Measurements from ENCODE around the gene LIFR. TPM values are rescaled to one million over a fixed set of nuclear protein-coding genes. Genes with fewer than 3 reads are reported as not detected.

Gene LIFR
- polyA plus RNA-seq, 1 donor (not counting 4 experiments of a cell fraction or from before 2014, with no cell fraction given): 1.1 TPM

DNA sequence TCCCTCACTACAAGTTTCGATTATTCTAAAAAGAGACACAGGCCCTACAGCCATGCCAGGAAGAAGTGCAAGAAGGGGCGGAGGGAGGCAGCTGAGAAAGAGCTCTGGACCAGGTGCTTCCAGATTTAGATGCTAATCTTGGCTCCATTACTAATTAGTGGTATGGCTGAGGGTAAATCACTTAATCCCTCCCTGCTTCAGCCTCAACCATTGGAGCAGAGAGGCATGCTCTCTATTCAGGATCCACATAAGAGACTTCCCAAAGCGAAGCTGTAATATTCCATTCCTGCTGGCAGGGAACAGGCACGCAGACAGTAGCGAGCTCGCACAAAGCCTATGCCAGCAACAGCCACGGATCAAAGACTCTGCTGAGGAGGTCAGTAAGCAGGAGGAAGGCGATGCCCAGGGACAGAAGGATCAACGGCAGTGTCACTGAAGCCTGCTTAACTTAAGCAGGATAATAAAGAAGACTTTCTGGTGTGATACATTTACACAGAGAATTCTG, 24.2 kb downstream of the LIFR start:
- Histone ChIP-seq H3K9ac (ENCODE audit: control insufficient read depth, extremely low read depth, insufficient read depth, low read length) (no peak overlapping the region), H3K27me3 (ENCODE audit: control insufficient read depth, extremely low read depth, insufficient read depth, low read length) (no peaks in the 10 kb centered on the region), H3K4me1 (ENCODE audit: control insufficient read depth, extremely low read depth, insufficient read depth, low read length) (no peaks in the 10 kb centered on the region), H3K4me3 (ENCODE audit: control insufficient read depth in 2 of 3, extremely low read depth in 1 of 3, insufficient read depth in 2 of 3, low read depth in 1 of 3, low read length in 3 of 3) (no peak overlapping the region), H3K79me2 (ENCODE audit: control insufficient read depth, insufficient read depth, low read length) (no peaks in the 10 kb centered on the region), H3K36me3 (ENCODE audit: control insufficient read depth in 2 of 2, extremely low read depth in 1 of 2, insufficient read depth in 2 of 2, low read length in 2 of 2) (no peaks in the 10 kb centered on the region), H2AFZ (ENCODE audit: control insufficient read depth, low read length) (no peak overlapping the region), H3K9me3 (ENCODE audit: control insufficient read depth, low read depth, low read length) (no peaks in the 10 kb centered on the region), H4K20me1 (ENCODE audit: control insufficient read depth, extremely low read depth, insufficient read depth, low read length) (no peaks in the 10 kb centered on the region), H3K4me2 (ENCODE audit: control insufficient read depth, extremely low read depth, insufficient read depth, low read depth, low read length) (no peak overlapping the region), H3K27ac (ENCODE audit: control insufficient read depth, insufficient read depth, low read length) (no peak overlapping the region), H3K9me1 (ENCODE audit: control insufficient read depth, extremely low read depth, insufficient read depth, low read length) (no peaks in the 10 kb centered on the region)
- TF ChIP-seq EZH2 (IDR thresholded peaks at IDR 0.05; ENCODE audit: low read length): no peak
- FAIRE-seq: no peak
- DNase-seq (ENCODE audit: low read depth, low spot score): no peak
- dilution Hi-C loops (cut with MboI; ENCODE audit: extremely low pct_ligation_motif_present, low sequenced_read_pairs): no loop called here

DNA sequence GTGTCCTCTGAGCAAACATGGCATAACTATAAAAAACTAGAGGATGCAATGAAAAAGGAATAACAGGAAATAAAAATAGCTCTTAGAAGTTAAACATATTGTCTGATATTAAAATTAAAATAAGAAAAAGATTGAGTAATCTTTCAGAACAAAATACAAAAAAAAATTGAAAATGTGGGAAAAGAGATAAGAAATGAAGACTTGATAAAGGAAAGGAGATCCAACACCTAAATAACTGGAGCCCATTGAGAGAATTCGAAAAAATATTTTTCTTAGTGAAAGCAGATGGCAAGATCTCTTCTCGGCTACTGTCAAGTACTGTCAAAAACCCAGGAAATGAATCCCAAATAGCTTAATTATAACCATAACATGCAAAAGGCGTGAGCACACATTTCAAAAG, 24.9 kb downstream of the LIFR start:
- no peaks in the 10 kb centered on the region for H3K36me3 ChIP-seq (ENCODE audit: control insufficient read depth in 2 of 2, extremely low read depth in 1 of 2, insufficient read depth in 2 of 2, low read length in 2 of 2)
- no peaks in the 10 kb centered on the region for H4K20me1 ChIP-seq (ENCODE audit: control insufficient read depth, extremely low read depth, insufficient read depth, low read length)
- H3K9me1 ChIP-seq (ENCODE audit: control insufficient read depth, extremely low read depth, insufficient read depth, low read length): no peaks in the 10 kb centered on the region
- DNase-seq (ENCODE audit: low read depth, low spot score) (no peak), FAIRE-seq (no peak)
- no peaks in the 10 kb centered on the region for H3K9me3 ChIP-seq (ENCODE audit: control insufficient read depth, low read depth, low read length)
- no peaks in the 10 kb centered on the region for H3K79me2 ChIP-seq (ENCODE audit: control insufficient read depth, insufficient read depth, low read length)
- TF ChIP-seq, protein P1, sequence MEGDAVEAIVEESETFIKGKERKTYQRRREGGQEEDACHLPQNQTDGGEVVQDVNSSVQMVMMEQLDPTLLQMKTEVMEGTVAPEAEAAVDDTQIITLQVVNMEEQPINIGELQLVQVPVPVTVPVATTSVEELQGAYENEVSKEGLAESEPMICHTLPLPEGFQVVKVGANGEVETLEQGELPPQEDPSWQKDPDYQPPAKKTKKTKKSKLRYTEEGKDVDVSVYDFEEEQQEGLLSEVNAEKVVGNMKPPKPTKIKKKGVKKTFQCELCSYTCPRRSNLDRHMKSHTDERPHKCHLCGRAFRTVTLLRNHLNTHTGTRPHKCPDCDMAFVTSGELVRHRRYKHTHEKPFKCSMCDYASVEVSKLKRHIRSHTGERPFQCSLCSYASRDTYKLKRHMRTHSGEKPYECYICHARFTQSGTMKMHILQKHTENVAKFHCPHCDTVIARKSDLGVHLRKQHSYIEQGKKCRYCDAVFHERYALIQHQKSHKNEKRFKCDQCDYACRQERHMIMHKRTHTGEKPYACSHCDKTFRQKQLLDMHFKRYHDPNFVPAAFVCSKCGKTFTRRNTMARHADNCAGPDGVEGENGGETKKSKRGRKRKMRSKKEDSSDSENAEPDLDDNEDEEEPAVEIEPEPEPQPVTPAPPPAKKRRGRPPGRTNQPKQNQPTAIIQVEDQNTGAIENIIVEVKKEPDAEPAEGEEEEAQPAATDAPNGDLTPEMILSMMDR (optimal IDR thresholded peaks at IDR 0.05 in 1 of 3, IDR thresholded peaks at IDR 0.05 in 1 of 3, conservative IDR thresholded peaks at IDR 0.05 in 1 of 3; ENCODE audit: extremely low read depth in 1 of 3, insufficient read depth in 2 of 3, low read length in 3 of 3): no peak
- no peak for TF ChIP-seq EZH2 (IDR thresholded peaks at IDR 0.05; ENCODE audit: low read length)
- no peak overlapping the region for H3K27ac ChIP-seq (ENCODE audit: control insufficient read depth, insufficient read depth, low read length)
- dilution Hi-C loops (cut with MboI; ENCODE audit: extremely low pct_ligation_motif_present, low sequenced_read_pairs): no loop called here
- no peak overlapping the region for H3K9ac ChIP-seq (ENCODE audit: control insufficient read depth, extremely low read depth, insufficient read depth, low read length)
- H3K4me1 ChIP-seq (ENCODE audit: control insufficient read depth, extremely low read depth, insufficient read depth, low read length): no peaks in the 10 kb centered on the region
- H3K4me2 ChIP-seq (ENCODE audit: control insufficient read depth, extremely low read depth, insufficient read depth, low read depth, low read length): no peak overlapping the region
- H3K27me3 ChIP-seq (ENCODE audit: control insufficient read depth, extremely low read depth, insufficient read depth, low read length): no peaks in the 10 kb centered on the region
- no peak overlapping the region for H3K4me3 ChIP-seq (ENCODE audit: control insufficient read depth in 2 of 3, extremely low read depth in 1 of 3, insufficient read depth in 2 of 3, low read depth in 1 of 3, low read length in 3 of 3)
- no peak overlapping the region for H2AFZ ChIP-seq (ENCODE audit: control insufficient read depth, low read length)
